SK-N-SH (cell line): ENCODE measurements around the gene FAIM2. TPM values are rescaled to one million over a fixed set of nuclear protein-coding genes. Genes with fewer than 3 reads are reported as not detected.

Experiments used
- CTCF ChIA-PET: fragments of 300-600, 350-600 bp; formaldehyde crosslinking; extraction: SDS; loops from one replicate; lab custom pipeline; 2021; lab: Yijun Ruan, JAX
- POLR2A ChIA-PET: fragments of 350-600 bp; sonication (Branson Sonifier 250); formaldehyde crosslinking; extraction: SDS; loops from one replicate; lab custom pipeline; 2020; ENCODE audit warnings: antibody characterized with exemption, inconsistent platforms; lab: Yijun Ruan, JAX
- DNase-seq: peaks from one replicate; pipeline ENCODE4 v3.0.0; 2012
- H2AFZ ChIP-seq: fragments of 200-600 bp; sonication (generic); 2 replicates; pipeline ENCODE4 v1.8.1; 2016; ENCODE audit warnings: antibody characterized with exemption, mild to moderate bottlenecking, low read depth
- H3F3A ChIP-seq: fragments of 200-600 bp; sonication (generic); replicated peaks from 2 replicates; pipeline ENCODE3; 2016; ENCODE audit warnings: antibody characterized with exemption, mild to moderate bottlenecking; ENCODE audit not compliant: insufficient read depth
- H3K27ac ChIP-seq, 2 experiments: fragments of 200-500 bp in 1 of 2; fragments of 200-600 bp in 1 of 2; sonication (Bioruptor generic) in 1 of 2; sonication (generic), shearing (Covaris generic) in 1 of 2; 2 replicates each; pipeline versions ENCODE4 v1.5.1 to v1.6.1; 2014 to 2016; ENCODE audit warnings: low read depth in 2 of 2, inconsistent platforms in 1 of 2, low read length in 1 of 2, mild to moderate bottlenecking in 1 of 2, mixed read lengths in 1 of 2
- H3K27me3 ChIP-seq: fragments of 200-600 bp; sonication (generic), shearing (Covaris generic); 2 replicates; pipeline ENCODE4 v1.6.1; 2016; ENCODE audit warnings: mixed run types; ENCODE audit not compliant: insufficient read depth
- H3K36me3 ChIP-seq, 2 experiments: fragments of 200-500 bp in 1 of 2; fragments of 200-600 bp in 1 of 2; sonication (Bioruptor generic) in 1 of 2; sonication (generic) in 1 of 2; replicated peaks in 1 of 2; 2 replicates each; pipeline versions ENCODE3 to v1.5.1; 2014 to 2016; ENCODE audit warnings: low read length in 1 of 2, mild to moderate bottlenecking in 1 of 2; ENCODE audit not compliant: insufficient read depth in 2 of 2, control insufficient read depth in 1 of 2
- H3K4me1 ChIP-seq, 2 experiments: fragments of 200-500 bp in 1 of 2; fragments of 200-600 bp in 1 of 2; sonication (Bioruptor generic) in 1 of 2; sonication (generic), shearing (Covaris generic) in 1 of 2; 2 replicates each; pipeline versions ENCODE4 v1.5.1 to v1.6.1; 2014 to 2016; ENCODE audit warnings: low read depth in 1 of 2, low read length in 1 of 2, mixed run types in 1 of 2; ENCODE audit not compliant: insufficient read depth in 2 of 2, control insufficient read depth in 1 of 2
- H3K4me2 ChIP-seq: fragments of 200-600 bp; sonication (generic), shearing (Covaris generic); 2 replicates; pipeline ENCODE4 v1.6.1; 2017; ENCODE audit warnings: mixed run types
- H3K4me3 ChIP-seq, 2 experiments: fragments of 200-500 bp in 1 of 2; fragments of 200-600 bp in 1 of 2; sonication (Bioruptor generic) in 1 of 2; sonication (generic), shearing (Covaris generic) in 1 of 2; 2 replicates each; pipeline versions ENCODE4 v1.5.1 to v1.8.1; 2014 to 2016; ENCODE audit warnings: low read depth in 2 of 2, inconsistent platforms in 1 of 2, low read length in 1 of 2, mild to moderate bottlenecking in 1 of 2, mixed read lengths in 1 of 2, moderate library complexity in 1 of 2
- H3K79me2 ChIP-seq: fragments of 200-600 bp; sonication (generic); 2 replicates; pipeline ENCODE4 v1.8.1; 2017; ENCODE audit warnings: mild to moderate bottlenecking; ENCODE audit not compliant: insufficient read depth
- H3K9ac ChIP-seq: fragments of 200-600 bp; sonication (generic); 2 replicates; pipeline ENCODE4 v1.6.1; 2017; ENCODE audit warnings: mixed run types
- H3K9me2 ChIP-seq: fragments of 200-600 bp; sonication (generic); 2 replicates; pipeline ENCODE4 v1.6.1; 2017; ENCODE audit warnings: mixed run types
- H3K9me3 ChIP-seq: fragments of 200-600 bp; sonication (generic); 2 replicates; pipeline ENCODE4 v1.6.1; 2017; ENCODE audit warnings: mixed run types, mild to moderate bottlenecking, moderate library complexity
- H4K20me1 ChIP-seq: fragments of 200-600 bp; sonication (generic); 2 replicates; pipeline ENCODE4 v1.6.1; 2017; ENCODE audit warnings: mild to moderate bottlenecking, mixed run types; ENCODE audit not compliant: insufficient read depth
- ELF1 ChIP-seq: IDR thresholded peaks from 2 replicates; pipeline ENCODE4 v1.4.0; 2012
- FOXJ3 ChIP-seq: sonication (generic); formaldehyde crosslinking; IDR thresholded peaks from 2 replicates; pipeline ENCODE4 v1.5.1; 2020; ENCODE audit warnings: mild to moderate bottlenecking, missing genetic modification reagents
- FOXM1 ChIP-seq: IDR thresholded peaks from 2 replicates; pipeline ENCODE4 v1.4.0; 2012; ENCODE audit warnings: low read depth, mild to moderate bottlenecking
- GABPA ChIP-seq: IDR thresholded peaks from 2 replicates; pipeline ENCODE4 v1.4.0; 2012; ENCODE audit warnings: low read depth, mild to moderate bottlenecking
- GATA2 ChIP-seq: sonication (generic); formaldehyde crosslinking; IDR thresholded peaks from 2 replicates; pipeline ENCODE4 v1.5.0; 2020; ENCODE audit warnings: mild to moderate bottlenecking, missing genetic modification reagents
- IRF3 ChIP-seq: fragments of 150-350 bp; IDR thresholded peaks from 2 replicates; pipeline ENCODE4 v1.6.1; 2016; ENCODE audit warnings: mild to moderate bottlenecking, low read depth, low read length
- MAX ChIP-seq: IDR thresholded peaks from 2 replicates; pipeline ENCODE4 v1.4.0; 2012; ENCODE audit warnings: low read depth
- NFIC ChIP-seq: IDR thresholded peaks from 2 replicates; pipeline ENCODE4 v1.4.0; 2012; ENCODE audit warnings: borderline replicate concordance
- PBX3 ChIP-seq: IDR thresholded peaks from 2 replicates; pipeline ENCODE4; 2012
- POLR2AphosphoS5 ChIP-seq: IDR thresholded peaks from 2 replicates; pipeline ENCODE4 v1.6.1; 2012; ENCODE audit warnings: low read depth, low read length
- REST ChIP-seq: IDR thresholded peaks from 2 replicates; pipeline ENCODE4 v1.6.1; 2012; ENCODE audit warnings: mild to moderate bottlenecking, low read depth, low read length, moderate library complexity
- RXRA ChIP-seq: IDR thresholded peaks from 2 replicates; pipeline ENCODE4 v1.4.0; 2012; ENCODE audit warnings: low read depth, mild to moderate bottlenecking, borderline replicate concordance
- SIN3A ChIP-seq: IDR thresholded peaks from 2 replicates; pipeline ENCODE4 v1.6.1; 2012; ENCODE audit warnings: low read depth, mild to moderate bottlenecking, low read length, moderate library complexity, borderline replicate concordance
- TAF1 ChIP-seq: IDR thresholded peaks from 2 replicates; pipeline ENCODE4 v1.6.1; 2012; ENCODE audit warnings: low read depth, mild to moderate bottlenecking, low read length, moderate library complexity, borderline replicate concordance
- TEAD4 ChIP-seq: IDR thresholded peaks from 2 replicates; pipeline ENCODE4 v1.4.0; 2012; ENCODE audit warnings: mild to moderate bottlenecking, borderline replicate concordance; ENCODE audit not compliant: insufficient read depth
- USF1 ChIP-seq: IDR thresholded peaks from 2 replicates; pipeline ENCODE4 v1.4.0; 2012; ENCODE audit warnings: low read depth, borderline replicate concordance
- ZBTB33 ChIP-seq: IDR thresholded peaks from 2 replicates; pipeline ENCODE4 v1.4.0; 2012; ENCODE audit warnings: low read depth, borderline replicate concordance
- WGBS: methylation state at CpG from one replicate; pipeline ENCODE4 v1.1.6; 2017; ENCODE audit warnings: low lambda C conversion rate; 5-methylcytosine and 5-hydroxymethylcytosine counted together
- polyA plus RNA-seq, 3 experiments: library from polyadenylated mRNA; depleted of rRNA; stranded (reverse); fragments of >200 nt; gene quantifications; 2 replicates each; pipeline ENCODE4 v1.2.3, GENCODE V29; 2012

FAIM2 gene
- polyA plus RNA-seq, 1 of the 3 experiments (the other 2 are of a cell fraction): 11.3 TPM

- CTCF ChIA-PET: interaction anchor here (0.8 to 1.5 kb wide), 4 partner anchors 25 to 215 kb away, joined by 3 to 6 read pairs (median 4); no protein-coding TSS in a partner anchor
Measured at GRCh38 chr12:49917788-49918173, 14.1 kb upstream of the FAIM2 start.

GRCh38 chr12:49917166-49917787 lies 13.6 kb upstream of the FAIM2 start:
- no peaks in the 10 kb centered on the region for H3K79me2 ChIP-seq
- H3K4me3 ChIP-seq: no peak overlapping the region
- H4K20me1 ChIP-seq: no peaks in the 10 kb centered on the region
- H3K9me3 ChIP-seq: no peaks in the 10 kb centered on the region
- ChIA-PET POLR2A (interaction anchor here (1.1 kb wide), 1 partner anchor 48 kb away, joined by 3 read pairs; no protein-coding TSS in a partner anchor), CTCF (interaction anchor here (0.9 to 1.6 kb wide), 5 partner anchors 12 to 50 kb away, joined by 3 to 6 read pairs (median 4); no protein-coding TSS in a partner anchor)
- no peaks in the 10 kb centered on the region for H3K36me3 ChIP-seq
- no peak overlapping the region for H2AFZ ChIP-seq
- peaks cover 4 to 7% of the 10 kb centered on the region in 2 experiments; a peak in 1 of 4 replicates for H3K4me1 ChIP-seq
- H3K27me3 ChIP-seq: no peaks in the 10 kb centered on the region
- no peak for DNase-seq
- WGBS: 93% methylated on average over 11 of the region's 12 CpGs
- no peak overlapping the region for H3K4me2 ChIP-seq
- H3K9ac ChIP-seq: no peak overlapping the region
- no peaks in the 10 kb centered on the region for H3F3A ChIP-seq
- H3K9me2 ChIP-seq: no peaks in the 10 kb centered on the region
- no peak overlapping the region for H3K27ac ChIP-seq
- TF ChIP-seq FOXM1 (no peak), TAF1 (no peak), ELF1 (no peak), SIN3A (no peak), REST (no peak), TEAD4 (no peak), ZBTB33 (no peak), NFIC (no peak), MAX (no peak), PBX3 (no peak), GABPA (no peak)

More at GRCh38 chr12:49917788-49918173, 14.1 kb upstream of the FAIM2 start:
- no peak for DNase-seq
- Histone ChIP-seq H3K27me3 (no peaks in the 10 kb centered on the region), H3K27ac (no peak overlapping the region), H4K20me1 (no peaks in the 10 kb centered on the region), H3K4me3 (no peak overlapping the region), H3F3A (no peaks in the 10 kb centered on the region), H3K9me3 (no peaks in the 10 kb centered on the region), H3K36me3 (no peaks in the 10 kb centered on the region), H2AFZ (no peak overlapping the region), H3K4me2 (no peak overlapping the region), H3K79me2 (no peaks in the 10 kb centered on the region), H3K4me1 (peaks cover 4 to 7% of the 10 kb centered on the region in 2 experiments; a peak in 1 of 4 replicates), H3K9ac (no peak overlapping the region), H3K9me2 (no peaks in the 10 kb centered on the region)
- POLR2A ChIA-PET: interaction anchor here (1.1 kb wide), 1 partner anchor 49 kb away, joined by 3 read pairs; no protein-coding TSS in a partner anchor
- no peak for TF ChIP-seq USF1
- no peak for TF ChIP-seq FOXJ3 (CRISPR knock-in tag)
- TF ChIP-seq RXRA: no peak
- no peak for TF ChIP-seq IRF3
- TF ChIP-seq GATA2 (CRISPR knock-in tag): no peak
- no peak for TF ChIP-seq POLR2AphosphoS5
- WGBS: 82% methylated on average over 3 of the region's 5 CpGs
